ENCODE measurements around the gene MYG1. TPM values are rescaled to one million over a fixed set of nuclear protein-coding genes. Genes with fewer than 3 reads are reported as not detected.

Gene MYG1
- total RNA-seq, 2 donors from 2014 or later, result 48.1 to 75.4 TPM

DNA sequence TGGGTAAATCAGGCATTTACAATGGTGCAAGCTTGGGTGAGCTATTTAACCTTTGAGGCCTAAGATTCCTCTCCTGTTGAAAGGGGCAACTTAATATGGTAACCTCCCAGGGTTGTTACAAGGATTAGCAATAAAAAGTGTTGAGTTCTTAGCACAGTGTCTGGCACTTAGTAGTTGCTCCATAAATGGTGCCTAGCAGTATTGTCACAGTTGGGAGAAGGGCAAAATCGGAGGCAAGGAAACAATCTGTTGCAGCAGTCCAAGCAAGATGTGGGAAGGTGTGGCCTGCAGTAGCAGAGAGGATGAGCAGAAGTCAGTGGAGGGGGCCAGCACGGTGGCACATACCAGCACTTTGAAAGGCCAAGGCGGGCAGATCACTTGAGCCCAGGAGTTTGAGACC lies 44.0 kb downstream of the MYG1 start:
- 50% methylated on average over 3 of the region's 3 CpGs for WGBS
- H3K36me3 ChIP-seq, result no peaks in the 10 kb centered on the region
- H3K4me3 ChIP-seq, result no peak overlapping the region
- TF ChIP-seq POLR2A (IDR thresholded peaks at IDR 0.05) (no peak), POLR2AphosphoS5 (IDR thresholded peaks at IDR 0.05) (no peak)
- TF ChIP-seq, protein P1, sequence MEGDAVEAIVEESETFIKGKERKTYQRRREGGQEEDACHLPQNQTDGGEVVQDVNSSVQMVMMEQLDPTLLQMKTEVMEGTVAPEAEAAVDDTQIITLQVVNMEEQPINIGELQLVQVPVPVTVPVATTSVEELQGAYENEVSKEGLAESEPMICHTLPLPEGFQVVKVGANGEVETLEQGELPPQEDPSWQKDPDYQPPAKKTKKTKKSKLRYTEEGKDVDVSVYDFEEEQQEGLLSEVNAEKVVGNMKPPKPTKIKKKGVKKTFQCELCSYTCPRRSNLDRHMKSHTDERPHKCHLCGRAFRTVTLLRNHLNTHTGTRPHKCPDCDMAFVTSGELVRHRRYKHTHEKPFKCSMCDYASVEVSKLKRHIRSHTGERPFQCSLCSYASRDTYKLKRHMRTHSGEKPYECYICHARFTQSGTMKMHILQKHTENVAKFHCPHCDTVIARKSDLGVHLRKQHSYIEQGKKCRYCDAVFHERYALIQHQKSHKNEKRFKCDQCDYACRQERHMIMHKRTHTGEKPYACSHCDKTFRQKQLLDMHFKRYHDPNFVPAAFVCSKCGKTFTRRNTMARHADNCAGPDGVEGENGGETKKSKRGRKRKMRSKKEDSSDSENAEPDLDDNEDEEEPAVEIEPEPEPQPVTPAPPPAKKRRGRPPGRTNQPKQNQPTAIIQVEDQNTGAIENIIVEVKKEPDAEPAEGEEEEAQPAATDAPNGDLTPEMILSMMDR (IDR thresholded peaks at IDR 0.05), result no peak
- intact Hi-C loops (cut with DNase I), result no loop called here
- H3K4me1 ChIP-seq (replicated peaks), result no peaks in the 10 kb centered on the region
- no peak for DNase-seq (ENCODE audit: low spot score)
- no peak overlapping the region for H3K27ac ChIP-seq
- H3K9me3 ChIP-seq, result no peaks in the 10 kb centered on the region
- peaks cover 4% of the 10 kb centered on the region for H3K27me3 ChIP-seq (replicated peaks; ENCODE audit: insufficient read depth)

DNA sequence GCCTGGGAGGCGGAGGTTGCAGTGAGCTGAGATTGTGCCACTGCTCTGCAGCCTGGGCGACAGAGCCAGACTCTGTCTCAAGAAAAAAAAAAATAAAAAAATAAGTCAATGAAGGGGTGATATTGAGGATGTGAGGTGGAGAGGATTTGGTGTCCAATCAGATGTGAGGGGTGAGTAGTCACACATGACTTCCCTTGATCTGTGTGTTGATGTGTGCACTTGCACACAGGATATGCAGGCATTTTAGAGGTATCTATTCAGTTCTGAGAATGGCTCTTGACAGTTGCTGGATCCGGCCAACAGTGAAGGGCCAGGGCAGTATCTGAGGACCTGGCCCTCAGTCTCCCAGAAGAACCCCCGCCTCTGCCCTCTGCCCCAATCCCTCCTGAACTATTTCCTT lies 44.5 kb downstream of the MYG1 start:
- no peak overlapping the region for H3K4me3 ChIP-seq
- peaks cover 2% of the 10 kb centered on the region for H3K27me3 ChIP-seq (replicated peaks; ENCODE audit: insufficient read depth)
- no peak overlapping the region for H3K27ac ChIP-seq
- no peak for DNase-seq (ENCODE audit: low spot score)
- TF ChIP-seq POLR2AphosphoS5 (IDR thresholded peaks at IDR 0.05), result no peak
- TF ChIP-seq POLR2A (IDR thresholded peaks at IDR 0.05), result no peak
- TF ChIP-seq, protein P1 (IDR thresholded peaks at IDR 0.05), result no peak
- no peaks in the 10 kb centered on the region for H3K36me3 ChIP-seq
- intact Hi-C loops (cut with DNase I), result no loop called here
- no peaks in the 10 kb centered on the region for H3K9me3 ChIP-seq
- 95% methylated on average over 4 of the region's 4 CpGs for WGBS
- no peaks in the 10 kb centered on the region for H3K4me1 ChIP-seq (replicated peaks)

DNA sequence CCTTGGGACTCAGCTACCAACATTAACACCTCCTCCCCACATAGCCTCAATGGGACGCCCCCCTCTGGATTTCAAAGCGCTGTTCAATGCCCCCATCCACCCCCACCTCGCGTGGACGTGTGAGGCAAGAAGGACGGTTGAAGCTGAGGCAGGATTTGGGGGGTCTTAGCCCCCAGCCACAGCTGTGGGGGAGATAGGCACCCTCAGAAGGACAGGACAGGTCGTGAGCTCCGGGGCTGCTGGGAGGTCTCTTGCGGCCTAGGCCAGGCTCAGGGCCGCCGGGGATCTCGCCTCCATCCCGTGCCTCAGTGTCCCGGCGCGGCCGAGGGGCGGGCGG lies 45.0 kb downstream of the MYG1 start:
- H3K9me3 ChIP-seq, result no peaks in the 10 kb centered on the region
- no peaks in the 10 kb centered on the region for H3K36me3 ChIP-seq
- H3K4me1 ChIP-seq (replicated peaks), result no peaks in the 10 kb centered on the region
- TF ChIP-seq POLR2AphosphoS5 (IDR thresholded peaks at IDR 0.05) (no peak), POLR2A (IDR thresholded peaks at IDR 0.05) (no peak)
- TF ChIP-seq, protein P1 (IDR thresholded peaks at IDR 0.05), result no peak
- no peak for DNase-seq (ENCODE audit: low spot score)
- peak overlapping the region; percentile 45 to 63 for H3K4me3 ChIP-seq
- peak overlapping the region in 1 of 2 donors; percentile 78 for H3K27ac ChIP-seq
- WGBS, result 8% methylated on average over 6 of the region's 19 CpGs
- intact Hi-C loops (cut with DNase I), result no loop called here
- H3K27me3 ChIP-seq (replicated peaks; ENCODE audit: insufficient read depth), result no peaks in the 10 kb centered on the region

DNA sequence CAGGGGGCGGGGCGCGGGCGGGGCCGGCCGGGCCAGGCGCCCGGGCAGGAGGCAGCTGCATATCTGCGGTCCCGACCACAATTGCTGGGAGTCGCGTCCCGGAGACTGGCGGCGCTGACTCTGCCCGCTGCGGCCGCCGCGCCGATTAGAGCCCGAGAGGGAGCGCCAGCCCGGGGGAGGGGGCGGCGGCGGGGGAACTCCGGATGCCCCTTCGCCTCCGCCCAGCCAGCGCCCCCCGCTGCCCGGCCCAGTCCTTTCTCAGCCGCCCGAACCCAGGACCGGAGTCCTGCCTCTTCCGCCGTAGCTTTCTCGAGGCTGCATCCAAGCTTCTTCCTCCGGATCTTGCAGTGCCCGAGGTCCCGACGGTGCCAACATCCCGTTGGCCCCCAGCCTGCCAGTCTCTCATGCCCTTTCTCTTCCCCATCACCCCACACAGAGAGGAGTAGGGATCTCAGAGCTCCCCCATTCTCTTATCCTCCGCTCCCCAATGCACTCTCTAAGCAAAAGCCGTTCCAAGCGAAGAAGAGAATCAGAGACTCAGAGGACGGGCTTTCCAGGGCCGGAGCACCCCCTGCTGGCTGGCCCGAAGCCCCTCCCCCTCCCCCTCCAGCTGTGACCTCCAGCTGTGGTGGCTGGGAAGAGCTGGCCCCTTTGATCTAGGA lies 45.5 kb downstream of the MYG1 start:
- Histone ChIP-seq H3K9me3 (no peaks in the 10 kb centered on the region), H3K4me1 (replicated peaks) (no peaks in the 10 kb centered on the region), H3K27ac (peak overlapping the region; percentile 73 to 78), H3K27me3 (replicated peaks; ENCODE audit: insufficient read depth) (no peaks in the 10 kb centered on the region), H3K4me3 (peak overlapping the region; percentile 45 to 63), H3K36me3 (no peaks in the 10 kb centered on the region)
- WGBS, result under 1% methylated on average over 17 of the region's 50 CpGs
- intact Hi-C loops (cut with DNase I), result loop anchor here (1.0 kb wide), 1 partner anchor 21 kb away; no protein-coding TSS in a partner anchor
- peak; percentile 35 for TF ChIP-seq POLR2A (IDR thresholded peaks at IDR 0.05)
- TF ChIP-seq, protein P1 (IDR thresholded peaks at IDR 0.05), result peak; percentile 37 to 77 (median 70)
- TF ChIP-seq POLR2AphosphoS5 (IDR thresholded peaks at IDR 0.05), result peak; percentile 39
- DNase-seq (ENCODE audit: low spot score), result peak; percentile 58

Data from prostate gland (tissue), 2 donors.